DOHH2 (cell line): ENCODE measurements around the gene DCUN1D1.

Experiments used
- H3F3A ChIP-seq: fragments of 200-600 bp; sonication (generic), shearing (Covaris generic); 2 replicates; pipeline ENCODE4 v1.6.0; 2016; ENCODE audit warnings: antibody characterized with exemption, mild to moderate bottlenecking; ENCODE audit not compliant: control insufficient read depth, insufficient read depth
- H3K27ac ChIP-seq: fragments of 200-600 bp; sonication (generic); 2 replicates; pipeline ENCODE4 v1.5.1; 2014; ENCODE audit warnings: low read depth, mild to moderate bottlenecking, low read length, moderate library complexity
- H3K27me3 ChIP-seq: fragments of 200-600 bp; sonication (generic); 2 replicates; pipeline ENCODE4 v1.6.1; 2014; ENCODE audit warnings: mild to moderate bottlenecking, low read length, mixed read lengths; ENCODE audit not compliant: control insufficient read depth
- H3K36me3 ChIP-seq: fragments of 200-600 bp; sonication (generic); 2 replicates; pipeline ENCODE4 v1.6.1; 2014; ENCODE audit warnings: mild to moderate bottlenecking, low read length, moderate library complexity, mixed read lengths; ENCODE audit not compliant: control insufficient read depth
- H3K4me1 ChIP-seq: fragments of 200-600 bp; sonication (generic); 2 replicates; pipeline ENCODE4 v1.6.1; 2014; ENCODE audit warnings: mild to moderate bottlenecking, low read length, mixed read lengths; ENCODE audit not compliant: control insufficient read depth
- H3K4me2 ChIP-seq: fragments of 200-600 bp; sonication (generic); 2 replicates; pipeline ENCODE4 v1.6.0; 2014; ENCODE audit warnings: mild to moderate bottlenecking, low read length, moderate library complexity
- H3K4me3 ChIP-seq: fragments of 200-600 bp; sonication (generic); 2 replicates; pipeline ENCODE4 v1.5.1; 2014; ENCODE audit warnings: mild to moderate bottlenecking, low read length, mixed read lengths
- H3K79me2 ChIP-seq: fragments of 200-600 bp; sonication (generic); 2 replicates; pipeline ENCODE4 v1.6.1; 2014; ENCODE audit warnings: mild to moderate bottlenecking, low read length, mixed read lengths; ENCODE audit not compliant: control insufficient read depth
- H3K9me2 ChIP-seq: fragments of 200-600 bp; sonication (generic); replicated peaks from 2 replicates; pipeline ENCODE4 v1.6.1; 2014; ENCODE audit warnings: mild to moderate bottlenecking, low read length, mixed read lengths; ENCODE audit not compliant: control insufficient read depth
- H3K9me3 ChIP-seq: fragments of 200-600 bp; sonication (generic); 2 replicates; pipeline ENCODE4 v1.6.1; 2014; ENCODE audit warnings: antibody characterized with exemption, low read length, mixed read lengths; ENCODE audit not compliant: control insufficient read depth, insufficient read depth
- H4K20me1 ChIP-seq: fragments of 200-600 bp; sonication (generic); 2 replicates; pipeline ENCODE4 v1.6.0; 2014; ENCODE audit warnings: low read depth, mild to moderate bottlenecking, antibody characterized with exemption, low read length, moderate library complexity; ENCODE audit not compliant: control insufficient read depth, insufficient read depth
- CTCF ChIP-seq: fragments of 200-600 bp; sonication (generic); IDR thresholded peaks from one replicate; pipeline ENCODE4 v1.5.1; 2014; ENCODE audit warnings: antibody characterized with exemption, mild to moderate bottlenecking, low read depth, low read length; ENCODE audit not compliant: poor library complexity, severe bottlenecking
- EZH2phosphoT487 ChIP-seq: fragments of 200-600 bp; sonication (generic); IDR thresholded peaks from 2 replicates; pipeline ENCODE4 v1.6.1; 2017; ENCODE audit warnings: borderline replicate concordance, mild to moderate bottlenecking, antibody characterized with exemption, low read length, moderate library complexity, mixed read lengths

DCUN1D1 gene

GRCh38 chr3:182902236-182902635, 78.1 kb downstream of the DCUN1D1 start:
- Histone ChIP-seq H3K4me3 (no peak overlapping the region), H3K9me3 (no peaks in the 10 kb centered on the region), H3F3A (no peaks in the 10 kb centered on the region), H3K9me2 (no peaks in the 10 kb centered on the region), H3K36me3 (peaks cover 34% of the 10 kb centered on the region), H3K79me2 (no peaks in the 10 kb centered on the region), H3K4me1 (no peaks in the 10 kb centered on the region), H4K20me1 (no peaks in the 10 kb centered on the region), H3K27ac (no peak overlapping the region), H3K4me2 (no peak overlapping the region), H3K27me3 (no peaks in the 10 kb centered on the region)
- no peak for TF ChIP-seq CTCF
- no peak for TF ChIP-seq EZH2phosphoT487

- no peaks in the 10 kb centered on the region for H3K27me3 ChIP-seq
- H3K27ac ChIP-seq: no peak overlapping the region
- H3K36me3 ChIP-seq: peaks cover 27% of the 10 kb centered on the region
- no peaks in the 10 kb centered on the region for H3K9me3 ChIP-seq
- no peak for TF ChIP-seq EZH2phosphoT487
- TF ChIP-seq CTCF: no peak
- no peaks in the 10 kb centered on the region for H3K79me2 ChIP-seq
- H3K9me2 ChIP-seq: no peaks in the 10 kb centered on the region
- no peaks in the 10 kb centered on the region for H3K4me1 ChIP-seq
- no peak overlapping the region for H3K4me3 ChIP-seq
- no peak overlapping the region for H3K4me2 ChIP-seq
- no peaks in the 10 kb centered on the region for H4K20me1 ChIP-seq
- no peaks in the 10 kb centered on the region for H3F3A ChIP-seq
Observed at GRCh38 chr3:182896553-182896952, 83.8 kb downstream of the DCUN1D1 start.

GRCh38 chr3:182895513-182896112, 84.7 kb downstream of the DCUN1D1 start:
- no peak overlapping the region for H3K4me3 ChIP-seq
- H3K9me3 ChIP-seq: no peaks in the 10 kb centered on the region
- H3K9me2 ChIP-seq: no peaks in the 10 kb centered on the region
- H3F3A ChIP-seq: no peaks in the 10 kb centered on the region
- H3K4me2 ChIP-seq: no peak overlapping the region
- TF ChIP-seq EZH2phosphoT487: no peak
- no peak for TF ChIP-seq CTCF
- H3K79me2 ChIP-seq: no peaks in the 10 kb centered on the region
- peaks cover 34% of the 10 kb centered on the region for H3K36me3 ChIP-seq
- no peak overlapping the region for H3K27ac ChIP-seq
- H3K4me1 ChIP-seq: no peaks in the 10 kb centered on the region
- no peaks in the 10 kb centered on the region for H3K27me3 ChIP-seq
- no peaks in the 10 kb centered on the region for H4K20me1 ChIP-seq
